ENCODE results near the gene IGF2R. TPM values are rescaled to one million over a fixed set of nuclear protein-coding genes. Genes with fewer than 3 reads are reported as not detected.

IGF2R gene
- total RNA-seq, 1 experiment from 2014 or later: 31.5 TPM

DNA sequence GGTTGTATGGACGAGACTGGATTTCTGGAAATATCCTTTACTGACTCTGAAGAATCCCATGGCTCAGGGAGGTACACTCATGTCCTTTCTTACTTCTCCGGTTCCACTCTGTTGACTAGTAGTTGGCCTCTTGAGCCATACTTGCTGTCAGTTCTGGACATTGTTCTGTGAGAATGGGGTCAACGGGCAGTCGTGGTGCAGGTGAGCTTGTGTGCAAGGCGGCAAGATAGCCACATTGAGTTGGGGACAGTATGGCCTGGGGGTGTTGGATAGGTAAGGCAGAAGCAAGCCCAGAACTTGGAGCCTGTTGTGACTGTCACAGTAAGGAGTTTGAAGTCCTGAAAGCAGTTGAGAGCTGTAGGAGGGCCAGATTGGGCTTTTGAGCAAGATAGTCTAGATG is 139.2 kb downstream of the IGF2R start:
- ChIA-PET POLR2A (ENCODE audit: unreplicated experiment) (no interaction called here), CTCF (no interaction called here)
- no peaks in the 10 kb centered on the region for H3K9me2 ChIP-seq (replicated peaks; ENCODE audit: low read length)
- no peaks in the 10 kb centered on the region for H3F3A ChIP-seq (ENCODE audit: low read length, unreplicated experiment)
- intact Hi-C loops (cut with micrococcal nuclease): no loop called here
- H3K4me3 ChIP-seq (ENCODE audit: low read length): no peak overlapping the region
- H3K9ac ChIP-seq (ENCODE audit: low read length): no peak overlapping the region
- H4K20me1 ChIP-seq (ENCODE audit: low read length): no peaks in the 10 kb centered on the region
- H2AFZ ChIP-seq (ENCODE audit: low read length): no peak overlapping the region
- ATAC-seq (no peak), DNase-seq (no peak)
- peaks cover 12% of the 10 kb centered on the region; the same call in 1 of the 2 replicates for H3K4me1 ChIP-seq (ENCODE audit: insufficient read depth, low read length)
- BruUV-seq (replicated peaks): no TSS peak
- H3K27me3 ChIP-seq (ENCODE audit: low read length): no peaks in the 10 kb centered on the region
- H3K4me2 ChIP-seq (ENCODE audit: low read length): no peak overlapping the region
- TF ChIP-seq, protein P1, sequence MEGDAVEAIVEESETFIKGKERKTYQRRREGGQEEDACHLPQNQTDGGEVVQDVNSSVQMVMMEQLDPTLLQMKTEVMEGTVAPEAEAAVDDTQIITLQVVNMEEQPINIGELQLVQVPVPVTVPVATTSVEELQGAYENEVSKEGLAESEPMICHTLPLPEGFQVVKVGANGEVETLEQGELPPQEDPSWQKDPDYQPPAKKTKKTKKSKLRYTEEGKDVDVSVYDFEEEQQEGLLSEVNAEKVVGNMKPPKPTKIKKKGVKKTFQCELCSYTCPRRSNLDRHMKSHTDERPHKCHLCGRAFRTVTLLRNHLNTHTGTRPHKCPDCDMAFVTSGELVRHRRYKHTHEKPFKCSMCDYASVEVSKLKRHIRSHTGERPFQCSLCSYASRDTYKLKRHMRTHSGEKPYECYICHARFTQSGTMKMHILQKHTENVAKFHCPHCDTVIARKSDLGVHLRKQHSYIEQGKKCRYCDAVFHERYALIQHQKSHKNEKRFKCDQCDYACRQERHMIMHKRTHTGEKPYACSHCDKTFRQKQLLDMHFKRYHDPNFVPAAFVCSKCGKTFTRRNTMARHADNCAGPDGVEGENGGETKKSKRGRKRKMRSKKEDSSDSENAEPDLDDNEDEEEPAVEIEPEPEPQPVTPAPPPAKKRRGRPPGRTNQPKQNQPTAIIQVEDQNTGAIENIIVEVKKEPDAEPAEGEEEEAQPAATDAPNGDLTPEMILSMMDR (conservative IDR thresholded peaks at IDR 0.05; ENCODE audit: low read depth, low read length): no peak
- TF ChIP-seq EZH2 (IDR thresholded peaks at IDR 0.05; ENCODE audit: low read length, unreplicated experiment): no peak
- no peak for TF ChIP-seq EZH2phosphoT487 (IDR thresholded peaks at IDR 0.05; ENCODE audit: borderline replicate concordance, low read length)
- no peak overlapping the region for H3K27ac ChIP-seq (ENCODE audit: low read length)
- peaks cover 7% of the 10 kb centered on the region; the same call in 1 of the 2 replicates for H3K36me3 ChIP-seq (ENCODE audit: low read depth, low read length)
- H3K9me3 ChIP-seq (ENCODE audit: low read length): no peaks in the 10 kb centered on the region
- H3K79me2 ChIP-seq (ENCODE audit: low read length): no peaks in the 10 kb centered on the region

DNA sequence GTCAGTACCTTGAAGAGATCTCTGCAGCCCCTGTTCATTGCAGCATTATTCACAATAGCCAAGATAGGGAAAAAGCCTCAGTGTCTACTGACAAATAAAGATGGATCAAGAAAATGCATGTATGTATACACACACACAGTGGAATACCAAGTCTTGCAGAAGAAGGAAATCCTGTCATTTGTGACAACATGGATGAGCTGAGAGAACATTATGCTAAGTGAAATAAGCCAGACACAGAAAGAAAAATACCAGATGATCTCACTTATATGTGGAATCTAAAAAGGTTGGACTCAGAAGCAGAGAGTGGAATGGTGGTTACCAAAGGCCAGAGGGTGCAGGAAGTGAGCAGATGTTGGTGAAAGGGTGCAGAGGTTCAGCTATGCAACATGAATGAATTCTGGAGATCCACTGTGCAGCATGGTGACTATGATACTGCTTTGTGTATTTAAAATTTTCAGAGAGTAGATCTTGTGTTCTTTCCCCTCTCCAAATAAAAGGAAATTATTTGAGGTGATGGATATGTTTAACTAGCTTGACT is 141.8 kb downstream of the IGF2R start:
- no peaks in the 10 kb centered on the region for H3K36me3 ChIP-seq (ENCODE audit: low read depth, low read length)
- intact Hi-C loops (cut with micrococcal nuclease): no loop called here
- H3K9me3 ChIP-seq (ENCODE audit: low read length): no peaks in the 10 kb centered on the region
- H3K4me1 ChIP-seq (ENCODE audit: insufficient read depth, low read length): peaks cover 12% of the 10 kb centered on the region; the same call in 1 of the 2 replicates
- ChIA-PET CTCF (no interaction called here), POLR2A (ENCODE audit: unreplicated experiment) (no interaction called here)
- H3K27ac ChIP-seq (ENCODE audit: low read length): no peak overlapping the region
- no peak for ATAC-seq
- H3K4me2 ChIP-seq (ENCODE audit: low read length): no peak overlapping the region
- no peak overlapping the region for H3K9ac ChIP-seq (ENCODE audit: low read length)
- DNase-seq: no peak
- H2AFZ ChIP-seq (ENCODE audit: low read length): no peak overlapping the region
- H3K27me3 ChIP-seq (ENCODE audit: low read length): no peaks in the 10 kb centered on the region
- H3K4me3 ChIP-seq (ENCODE audit: low read length): no peak overlapping the region
- H3K79me2 ChIP-seq (ENCODE audit: low read length): no peaks in the 10 kb centered on the region
- H3F3A ChIP-seq (ENCODE audit: low read length, unreplicated experiment): no peaks in the 10 kb centered on the region
- no peaks in the 10 kb centered on the region for H3K9me2 ChIP-seq (replicated peaks; ENCODE audit: low read length)
- no peaks in the 10 kb centered on the region for H4K20me1 ChIP-seq (ENCODE audit: low read length)
- TF ChIP-seq EZH2 (IDR thresholded peaks at IDR 0.05; ENCODE audit: low read length, unreplicated experiment): no peak
- no peak for TF ChIP-seq EZH2phosphoT487 (IDR thresholded peaks at IDR 0.05; ENCODE audit: borderline replicate concordance, low read length)
- TF ChIP-seq, protein P1 (conservative IDR thresholded peaks at IDR 0.05; ENCODE audit: low read depth, low read length): no peak
- no TSS peak for BruUV-seq (replicated peaks)

DNA sequence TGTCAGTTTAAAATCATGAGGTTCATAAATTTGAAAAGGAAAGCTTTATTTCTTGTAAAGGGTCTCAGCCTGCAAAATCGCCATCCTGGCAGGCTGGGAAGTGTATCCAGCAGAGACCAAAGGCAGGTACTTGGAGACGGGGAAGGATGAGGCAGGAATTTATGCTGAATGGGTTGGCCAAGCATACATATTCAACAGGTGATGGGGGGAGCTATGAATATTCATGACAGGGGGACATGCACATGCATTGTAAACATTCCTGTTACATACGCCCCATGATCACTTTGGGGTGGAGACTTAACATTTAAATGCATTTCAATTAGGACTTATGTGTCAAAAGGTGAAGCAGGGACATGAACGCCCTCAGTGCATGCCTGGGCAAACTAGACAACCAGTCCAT is 142.9 kb downstream of the IGF2R start:
- Histone ChIP-seq H2AFZ (ENCODE audit: low read length) (no peak overlapping the region), H3K4me2 (ENCODE audit: low read length) (no peak overlapping the region), H3K27me3 (ENCODE audit: low read length) (no peaks in the 10 kb centered on the region), H3F3A (ENCODE audit: low read length, unreplicated experiment) (no peaks in the 10 kb centered on the region), H3K9me2 (replicated peaks; ENCODE audit: low read length) (no peaks in the 10 kb centered on the region), H3K79me2 (ENCODE audit: low read length) (no peaks in the 10 kb centered on the region), H3K9ac (ENCODE audit: low read length) (no peak overlapping the region), H4K20me1 (ENCODE audit: low read length) (no peaks in the 10 kb centered on the region), H3K36me3 (ENCODE audit: low read depth, low read length) (no peaks in the 10 kb centered on the region), H3K4me3 (ENCODE audit: low read length) (no peak overlapping the region), H3K9me3 (ENCODE audit: low read length) (no peaks in the 10 kb centered on the region), H3K4me1 (ENCODE audit: insufficient read depth, low read length) (peaks cover 4% of the 10 kb centered on the region; the same call in 1 of the 2 replicates), H3K27ac (ENCODE audit: low read length) (no peak overlapping the region)
- no peak for ATAC-seq
- ChIA-PET POLR2A (ENCODE audit: unreplicated experiment) (no interaction called here), CTCF (no interaction called here)
- no peak for DNase-seq
- BruUV-seq (replicated peaks): no TSS peak
- intact Hi-C loops (cut with micrococcal nuclease): no loop called here
- TF ChIP-seq EZH2 (IDR thresholded peaks at IDR 0.05; ENCODE audit: low read length, unreplicated experiment): no peak
- no peak for TF ChIP-seq EZH2phosphoT487 (IDR thresholded peaks at IDR 0.05; ENCODE audit: borderline replicate concordance, low read length)
- TF ChIP-seq, protein P1 (conservative IDR thresholded peaks at IDR 0.05; ENCODE audit: low read depth, low read length): no peak
